HCT116 (cell line): ENCODE results near the gene POLR3G.

Source experiments
- ATF3 ChIP-seq: IDR thresholded peaks from 2 replicates; pipeline ENCODE4 v1.6.1; 2012
- EZH2 ChIP-seq: fragments of 200-600 bp; sonication (generic); IDR thresholded peaks from 2 replicates; pipeline ENCODE4 v1.6.1; 2017; ENCODE audit warnings: antibody characterized with exemption, mixed run types
- JUND ChIP-seq: IDR thresholded peaks from 2 replicates; pipeline ENCODE4 v1.6.1; 2012
- POLR2A ChIP-seq: IDR thresholded peaks from 2 replicates; pipeline ENCODE4 v1.7.0; 2011; ENCODE audit warnings: borderline replicate concordance; ENCODE audit not compliant: insufficient read depth, insufficient read length; ENCODE audit errors: extremely low read depth
- POLR2AphosphoS5 ChIP-seq: IDR thresholded peaks from 2 replicates; pipeline ENCODE4 v1.6.1; 2011; ENCODE audit warnings: mild to moderate bottlenecking, low read depth, low read length, moderate library complexity
- RAD21 ChIP-seq: IDR thresholded peaks from 2 replicates; pipeline ENCODE4 v1.6.1; 2012; ENCODE audit warnings: low read depth, mild to moderate bottlenecking
- SIN3A ChIP-seq: IDR thresholded peaks from 2 replicates; pipeline ENCODE4 v1.6.1; 2012; ENCODE audit warnings: low read depth
- SP1 ChIP-seq: IDR thresholded peaks from 2 replicates; pipeline ENCODE4 v1.6.1; 2012; ENCODE audit warnings: low read depth
- TF ChIP-seq, protein P1 (sequence below), 3 experiments: fragments of 200-600 bp in 1 of 3; sonication (generic) in 1 of 3; IDR thresholded peaks in 2 of 3; conservative IDR thresholded peaks in 1 of 3; 2 replicates each; pipeline ENCODE4 v1.5.1; 2012 to 2017; ENCODE audit warnings: low read depth in 2 of 3, low read length in 2 of 3, antibody characterized with exemption in 1 of 3, borderline replicate concordance in 1 of 3, control low read depth in 1 of 3, mild to moderate bottlenecking in 1 of 3, mixed read lengths in 1 of 3, mixed run types in 1 of 3, moderate library complexity in 1 of 3; ENCODE audit not compliant: insufficient read depth in 1 of 3
- TF ChIP-seq, protein P2 (sequence below): IDR thresholded peaks from 2 replicates; pipeline ENCODE4 v1.6.1; 2011; ENCODE audit warnings: mild to moderate bottlenecking, low read length, moderate library complexity; ENCODE audit not compliant: insufficient replicate concordance; ENCODE audit errors: extremely low read depth

GRCh38 chr5:90488791-90489190 is 14.1 kb downstream of the POLR3G start:
- TF ChIP-seq, protein P1, sequence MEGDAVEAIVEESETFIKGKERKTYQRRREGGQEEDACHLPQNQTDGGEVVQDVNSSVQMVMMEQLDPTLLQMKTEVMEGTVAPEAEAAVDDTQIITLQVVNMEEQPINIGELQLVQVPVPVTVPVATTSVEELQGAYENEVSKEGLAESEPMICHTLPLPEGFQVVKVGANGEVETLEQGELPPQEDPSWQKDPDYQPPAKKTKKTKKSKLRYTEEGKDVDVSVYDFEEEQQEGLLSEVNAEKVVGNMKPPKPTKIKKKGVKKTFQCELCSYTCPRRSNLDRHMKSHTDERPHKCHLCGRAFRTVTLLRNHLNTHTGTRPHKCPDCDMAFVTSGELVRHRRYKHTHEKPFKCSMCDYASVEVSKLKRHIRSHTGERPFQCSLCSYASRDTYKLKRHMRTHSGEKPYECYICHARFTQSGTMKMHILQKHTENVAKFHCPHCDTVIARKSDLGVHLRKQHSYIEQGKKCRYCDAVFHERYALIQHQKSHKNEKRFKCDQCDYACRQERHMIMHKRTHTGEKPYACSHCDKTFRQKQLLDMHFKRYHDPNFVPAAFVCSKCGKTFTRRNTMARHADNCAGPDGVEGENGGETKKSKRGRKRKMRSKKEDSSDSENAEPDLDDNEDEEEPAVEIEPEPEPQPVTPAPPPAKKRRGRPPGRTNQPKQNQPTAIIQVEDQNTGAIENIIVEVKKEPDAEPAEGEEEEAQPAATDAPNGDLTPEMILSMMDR (IDR thresholded peaks at IDR 0.05 in 2 of 3, conservative IDR thresholded peaks at IDR 0.05 in 1 of 3; ENCODE audit: borderline replicate concordance in 1 of 3, insufficient read depth in 1 of 3, low read depth in 2 of 3, low read length in 2 of 3) = no peak
- TF ChIP-seq SP1 (no peak), RAD21 (no peak), SIN3A (no peak), EZH2 (no peak), POLR2A (no peak), ATF3 (no peak), POLR2AphosphoS5 (no peak), JUND (no peak)
- TF ChIP-seq, protein P2, sequence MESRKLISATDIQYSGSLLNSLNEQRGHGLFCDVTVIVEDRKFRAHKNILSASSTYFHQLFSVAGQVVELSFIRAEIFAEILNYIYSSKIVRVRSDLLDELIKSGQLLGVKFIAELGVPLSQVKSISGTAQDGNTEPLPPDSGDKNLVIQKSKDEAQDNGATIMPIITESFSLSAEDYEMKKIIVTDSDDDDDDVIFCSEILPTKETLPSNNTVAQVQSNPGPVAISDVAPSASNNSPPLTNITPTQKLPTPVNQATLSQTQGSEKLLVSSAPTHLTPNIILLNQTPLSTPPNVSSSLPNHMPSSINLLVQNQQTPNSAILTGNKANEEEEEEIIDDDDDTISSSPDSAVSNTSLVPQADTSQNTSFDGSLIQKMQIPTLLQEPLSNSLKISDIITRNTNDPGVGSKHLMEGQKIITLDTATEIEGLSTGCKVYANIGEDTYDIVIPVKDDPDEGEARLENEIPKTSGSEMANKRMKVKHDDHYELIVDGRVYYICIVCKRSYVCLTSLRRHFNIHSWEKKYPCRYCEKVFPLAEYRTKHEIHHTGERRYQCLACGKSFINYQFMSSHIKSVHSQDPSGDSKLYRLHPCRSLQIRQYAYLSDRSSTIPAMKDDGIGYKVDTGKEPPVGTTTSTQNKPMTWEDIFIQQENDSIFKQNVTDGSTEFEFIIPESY = no peak
